Stimulated activated CD4-positive, alpha-beta T cell treated with anti-CD3 and anti-CD28 coated beads, Interleukin-15, amount 100 ng/mL, for 24 hours (primary cell): ENCODE results near the gene CEP120.
A peak's percentile ranks its signal among the peaks of the same experiment; 100 is the strongest.
"Not testable (repeated sequence)": the region's sequence is repeated elsewhere in the genome, so short reads cannot be mapped to it uniquely, and the experiment has no call there.

Experiments used
- DNase-seq: peaks from one replicate; pipeline ENCODE4 v3.0.0-alpha.2; 2020

Gene CEP120

DNA sequence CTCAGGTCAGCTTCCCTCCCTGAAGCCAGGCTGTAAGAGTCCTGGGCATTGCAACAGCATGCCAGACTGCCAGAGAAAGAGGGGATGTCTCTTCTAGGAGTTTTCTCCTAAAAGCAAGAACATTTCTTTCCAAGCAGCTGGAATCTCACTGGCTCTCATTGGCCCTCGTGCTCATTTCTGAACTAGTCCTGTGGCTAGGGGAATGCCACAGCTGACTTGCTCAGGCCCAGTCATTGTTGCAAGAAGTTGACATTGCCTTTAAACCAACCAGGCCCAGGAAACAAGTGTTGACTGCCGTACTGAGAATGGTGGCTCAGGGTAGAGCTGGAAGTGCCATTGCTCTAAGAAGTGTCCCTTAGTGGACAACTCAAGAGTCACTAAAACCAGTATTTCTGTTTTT lies 15.0 kb upstream of the CEP120 start:
- peak; percentile 20 for DNase-seq

DNA sequence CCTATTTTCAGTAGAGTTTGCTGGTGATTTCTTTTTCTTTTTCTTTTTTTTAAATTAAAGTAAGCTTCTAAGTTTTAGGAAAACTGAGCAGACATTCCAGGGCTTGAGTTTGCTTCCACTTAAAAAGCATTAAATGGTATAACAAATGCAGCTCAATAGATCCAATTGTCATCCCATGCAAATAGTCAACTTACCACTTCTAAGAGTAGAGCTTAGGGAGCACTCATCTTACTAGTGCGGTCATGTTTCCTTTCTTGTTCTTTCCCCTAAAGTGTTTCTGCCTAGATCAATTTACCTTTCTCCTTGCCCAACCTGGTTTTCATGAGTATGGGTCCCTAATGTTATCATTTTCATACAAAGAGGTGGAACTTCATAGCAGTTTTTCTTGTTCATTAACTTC lies 13.0 kb upstream of the CEP120 start:
- no peak for DNase-seq

DNA sequence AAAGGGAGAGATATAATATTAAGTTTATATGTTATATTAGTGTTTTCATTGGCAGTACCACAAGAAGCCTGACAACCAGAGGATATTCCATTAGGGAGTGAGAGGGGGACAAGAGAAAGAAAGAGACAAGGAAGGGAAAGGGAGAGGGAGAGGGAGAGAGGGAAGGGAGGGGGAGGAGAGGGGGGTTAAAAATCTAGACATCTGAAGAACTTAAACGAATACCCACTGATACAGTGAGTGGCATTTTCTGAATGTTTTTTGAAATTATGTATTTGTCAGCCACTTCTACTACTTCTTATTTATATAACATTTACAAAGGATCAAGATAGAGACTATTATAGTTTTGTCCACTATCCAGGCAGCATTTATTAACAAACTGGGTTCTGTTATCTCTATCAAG lies 11.6 kb upstream of the CEP120 start:
- no peak for DNase-seq

DNA sequence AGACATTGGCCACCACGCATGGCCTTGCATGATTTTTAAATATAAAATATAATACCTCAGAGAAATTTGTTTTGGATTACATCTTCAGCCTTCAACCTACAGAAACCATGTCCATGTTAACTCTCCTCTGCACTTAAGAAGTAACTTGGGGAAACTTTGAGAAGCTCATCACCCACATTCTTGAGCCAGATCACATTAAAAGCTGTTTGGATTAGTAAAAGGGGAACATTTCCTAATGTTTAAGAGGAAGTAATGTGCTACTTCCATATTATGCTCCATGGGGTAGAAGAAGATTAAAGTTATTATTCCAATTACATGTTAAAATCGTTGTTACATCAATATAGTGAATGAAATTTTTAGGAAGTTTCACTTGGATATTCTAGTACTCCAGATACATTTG lies 10.4 kb upstream of the CEP120 start:
- no peak for DNase-seq

DNA sequence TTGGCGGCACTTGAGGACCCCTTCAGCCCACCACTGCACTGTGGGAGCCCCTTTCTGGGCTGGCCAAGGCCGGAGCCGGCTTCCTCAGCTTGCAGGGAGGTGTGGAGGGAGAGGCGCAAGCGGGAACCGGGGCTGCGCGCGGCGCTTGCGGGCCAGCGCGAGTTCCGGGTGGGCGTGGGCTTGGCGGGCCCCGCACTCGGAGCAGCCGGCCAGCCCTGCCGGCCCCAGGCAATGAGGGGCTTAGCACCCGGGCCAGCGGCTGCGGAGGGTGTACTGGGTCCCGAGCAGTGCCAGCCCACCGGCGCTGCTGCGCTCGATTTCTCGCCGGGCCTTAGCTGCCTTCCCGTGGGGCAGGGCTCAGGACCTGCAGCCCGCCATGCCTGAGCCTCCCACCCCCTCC lies 7.2 kb upstream of the CEP120 start:
- not testable (repeated sequence) for DNase-seq

DNA sequence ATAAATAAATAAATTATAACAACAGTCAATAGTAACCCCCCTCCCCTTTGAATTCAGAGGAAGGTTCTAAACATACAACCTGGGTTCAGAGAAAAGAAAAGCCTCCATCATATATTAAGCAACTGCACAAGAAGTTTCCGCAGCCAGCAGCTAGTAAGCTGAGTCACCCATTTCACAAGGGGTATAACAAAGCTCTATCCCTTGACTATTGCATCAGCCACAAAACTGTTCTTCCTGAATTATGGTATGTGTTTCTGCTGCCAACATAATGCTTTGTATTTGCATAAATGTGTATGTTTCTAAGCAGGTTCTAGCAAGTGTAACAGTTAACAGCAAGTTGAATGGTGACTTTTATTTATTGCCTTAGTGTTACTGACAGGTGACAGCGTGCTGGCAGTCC lies 6.8 kb upstream of the CEP120 start:
- peak; percentile 7 for DNase-seq

DNA sequence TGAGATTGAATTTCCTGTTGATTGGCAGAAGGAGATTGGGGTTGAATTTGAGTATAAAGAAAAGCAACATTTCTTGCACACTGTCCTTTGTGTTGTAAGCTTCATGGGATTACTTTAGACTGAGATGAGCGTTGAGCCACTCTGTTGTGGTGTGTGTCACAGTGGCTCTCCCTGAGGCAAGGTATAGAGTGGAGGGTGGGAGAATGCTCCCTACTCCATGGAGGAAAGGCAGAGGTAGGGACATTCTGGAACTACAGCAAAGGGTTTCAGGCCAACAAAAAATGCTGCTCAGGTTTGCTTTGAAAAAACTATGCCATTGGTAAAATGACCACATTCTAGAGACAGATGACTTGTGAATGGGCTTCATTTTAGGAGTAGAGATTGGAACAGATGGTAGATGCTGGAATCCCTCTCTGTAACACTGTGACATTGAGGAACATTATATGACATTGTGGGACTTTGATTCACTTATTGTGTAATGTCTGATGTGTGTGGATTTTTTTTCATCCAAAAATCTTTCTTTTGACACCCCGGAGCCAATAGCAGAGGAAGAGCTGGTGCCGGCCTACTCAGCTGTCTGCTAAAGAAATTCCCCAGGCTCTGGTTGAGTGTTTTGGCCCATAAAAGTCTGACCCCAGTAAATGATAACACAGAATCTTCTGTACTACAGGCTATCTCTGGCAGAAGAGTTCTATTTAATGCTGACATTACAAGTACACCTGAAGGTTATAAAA lies 6.2 kb upstream of the CEP120 start:
- DNase-seq: no peak

DNA sequence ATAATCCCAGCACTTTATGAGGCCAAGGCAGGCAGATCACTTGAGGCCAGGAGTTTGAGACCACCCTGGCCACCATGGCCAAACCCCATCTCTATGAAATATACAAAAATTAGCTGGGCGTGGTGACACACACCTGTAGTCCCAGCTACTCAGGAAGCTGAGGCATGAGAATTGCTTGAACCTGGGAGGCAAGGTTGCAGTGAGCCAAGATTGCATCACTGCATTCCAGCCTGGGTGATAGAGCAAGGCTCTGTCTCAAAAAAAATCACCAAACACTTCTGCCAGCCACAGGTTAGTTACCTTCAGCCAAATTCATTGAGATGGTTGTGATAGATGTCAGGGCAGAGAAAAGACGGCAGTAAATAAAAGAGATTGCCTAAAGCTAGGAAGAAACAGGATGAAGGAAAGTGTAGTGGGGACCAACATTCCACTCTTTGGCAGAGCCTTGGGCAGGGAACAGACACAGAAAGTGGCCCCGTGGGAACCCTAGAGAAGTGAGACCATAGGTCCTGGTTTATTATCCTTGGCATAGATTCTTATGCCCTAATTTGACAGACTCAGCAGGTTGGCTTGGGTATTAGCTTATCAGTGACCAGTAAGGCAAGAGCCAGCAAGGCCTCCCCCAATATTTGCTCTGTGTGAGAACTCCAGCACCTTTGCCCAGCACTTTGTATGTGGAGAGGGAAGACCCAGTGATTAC lies 5.5 kb upstream of the CEP120 start:
- DNase-seq: no peak

DNA sequence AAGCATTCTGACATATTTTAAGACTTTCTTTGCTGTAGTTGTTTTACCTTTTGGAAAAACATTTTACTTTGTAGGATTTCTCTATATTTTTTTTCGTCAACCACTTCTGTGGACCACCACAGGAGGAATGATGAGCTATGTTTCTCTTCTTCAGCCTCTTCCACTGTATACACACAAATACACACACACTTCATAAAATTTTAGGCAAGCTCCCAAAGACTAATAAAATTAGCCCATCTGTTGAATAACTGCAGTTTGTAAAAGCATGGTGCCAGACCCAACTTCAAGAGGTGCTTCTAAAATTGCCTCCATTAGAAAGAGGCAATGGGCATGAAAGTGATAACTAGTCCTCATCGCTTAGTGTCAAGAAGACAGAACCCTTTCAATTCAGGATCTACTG lies 4.1 kb upstream of the CEP120 start:
- DNase-seq: no peak

DNA sequence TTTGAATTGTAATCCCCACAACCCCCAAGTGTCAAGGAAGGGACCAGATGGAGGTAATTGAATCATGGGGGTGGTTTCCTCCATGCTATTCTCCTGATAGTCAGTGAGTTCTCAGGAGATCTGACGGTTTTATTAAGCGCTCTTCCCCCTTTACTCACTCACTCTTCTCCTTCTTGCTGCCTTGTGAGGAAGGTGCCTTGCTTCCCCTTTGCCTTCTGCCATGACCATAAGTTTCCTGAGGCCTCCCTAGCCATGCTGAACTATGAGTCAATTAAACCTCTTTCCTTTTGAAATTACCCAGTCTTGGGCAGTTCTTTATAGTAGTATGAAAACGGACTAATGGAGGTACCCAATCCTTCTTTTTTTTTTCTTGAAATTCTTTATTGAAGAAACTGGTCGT lies 2.2 kb upstream of the CEP120 start:
- DNase-seq: no peak

DNA sequence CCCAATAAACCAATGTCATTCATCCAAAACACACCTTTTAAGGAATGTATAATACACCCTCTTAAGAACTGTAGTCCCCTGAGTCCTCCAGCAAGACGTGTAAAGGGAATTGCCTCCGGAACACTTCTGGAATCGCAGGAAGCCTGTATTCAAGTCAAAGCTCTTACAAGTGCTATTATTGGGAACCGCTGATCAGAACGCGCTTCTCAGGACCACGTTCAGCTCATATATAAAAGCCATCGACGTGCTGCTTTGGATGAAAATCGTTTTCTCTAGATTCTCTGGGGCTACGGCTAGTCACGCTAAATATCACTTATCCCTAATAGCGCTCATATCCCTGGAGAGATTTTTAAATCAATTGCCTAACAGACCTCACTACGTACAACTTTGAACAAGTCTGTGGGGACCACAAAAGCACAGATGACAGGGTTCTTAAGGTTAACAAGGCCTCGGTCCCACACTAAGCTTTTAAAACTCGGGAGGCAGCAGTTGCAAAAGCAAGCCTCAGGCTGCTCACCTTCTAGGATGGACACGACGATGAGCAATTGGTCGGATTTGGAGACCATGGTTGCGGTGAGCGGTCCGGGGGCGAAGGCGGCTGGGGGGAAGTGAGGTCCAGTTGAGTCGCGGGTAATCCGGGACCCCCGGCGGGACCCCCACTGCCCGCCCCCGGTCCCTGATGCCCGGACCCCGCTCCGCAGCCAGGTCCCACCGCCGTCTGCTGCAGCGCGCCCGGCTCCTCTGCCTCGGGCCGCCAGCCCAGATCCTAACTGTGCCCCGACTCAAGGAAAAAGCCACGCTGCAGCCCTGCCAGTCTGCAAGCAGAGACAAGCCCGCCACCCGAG lies 548 bp downstream of the CEP120 start:
- peak; percentile 8 for DNase-seq

DNA sequence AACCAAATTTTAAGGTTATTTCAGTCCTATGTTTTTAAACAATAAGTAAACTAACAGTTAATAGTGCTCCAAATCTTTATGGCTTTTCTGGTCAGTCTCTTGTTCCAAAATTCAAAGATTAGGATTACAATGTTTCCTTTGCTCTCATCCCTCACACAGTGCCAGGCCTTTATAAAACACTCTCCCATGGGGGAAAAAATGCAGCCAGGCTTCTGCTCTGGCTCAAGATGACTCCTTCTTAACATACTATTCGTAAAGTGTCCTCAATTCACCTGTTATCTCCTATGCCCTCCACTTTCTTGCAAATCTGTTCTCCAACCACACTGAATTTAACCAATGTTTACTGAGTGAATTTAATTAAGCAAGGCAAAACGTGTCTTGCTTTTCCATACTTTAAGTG lies 1.4 kb downstream of the CEP120 start:
- no peak for DNase-seq

DNA sequence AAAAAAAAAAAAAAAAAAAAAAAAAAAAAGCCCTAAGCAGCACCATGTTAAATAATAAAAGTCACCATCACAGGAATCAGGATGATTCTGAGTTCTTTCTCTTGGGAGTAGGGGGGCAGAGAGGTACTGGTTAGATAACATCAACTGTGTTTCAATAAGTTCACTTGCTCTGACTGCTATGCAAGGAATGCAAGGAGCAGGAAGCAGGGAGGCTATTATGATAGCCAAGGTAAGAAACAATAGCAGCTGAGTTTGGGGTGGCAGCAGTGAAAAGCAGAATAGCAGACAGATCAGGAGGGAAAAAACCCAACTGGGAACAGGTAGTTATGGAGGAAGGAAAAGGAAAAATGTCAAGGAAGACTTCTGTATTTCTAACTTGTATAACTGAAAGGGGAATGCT lies 8.2 kb downstream of the CEP120 start:
- DNase-seq: no peak

DNA sequence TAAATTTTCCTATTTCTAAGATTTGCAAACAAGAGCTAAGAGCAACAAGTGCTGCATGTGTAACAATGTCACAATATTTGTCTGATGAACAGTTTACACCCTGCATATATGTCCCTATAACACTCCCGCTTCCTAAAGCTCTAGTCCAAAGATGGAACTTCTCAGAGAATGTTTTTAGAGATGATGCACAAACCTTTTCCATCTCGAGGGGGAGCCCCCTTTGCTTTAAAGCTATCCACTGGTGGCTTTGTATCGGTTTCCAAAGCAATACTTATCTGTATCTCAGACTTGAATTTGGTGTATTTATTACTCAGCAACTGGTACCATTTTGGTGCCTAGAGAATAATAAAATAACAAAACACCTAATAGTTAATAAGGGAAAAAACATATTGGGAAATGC lies 11.0 kb downstream of the CEP120 start:
- DNase-seq: no peak

DNA sequence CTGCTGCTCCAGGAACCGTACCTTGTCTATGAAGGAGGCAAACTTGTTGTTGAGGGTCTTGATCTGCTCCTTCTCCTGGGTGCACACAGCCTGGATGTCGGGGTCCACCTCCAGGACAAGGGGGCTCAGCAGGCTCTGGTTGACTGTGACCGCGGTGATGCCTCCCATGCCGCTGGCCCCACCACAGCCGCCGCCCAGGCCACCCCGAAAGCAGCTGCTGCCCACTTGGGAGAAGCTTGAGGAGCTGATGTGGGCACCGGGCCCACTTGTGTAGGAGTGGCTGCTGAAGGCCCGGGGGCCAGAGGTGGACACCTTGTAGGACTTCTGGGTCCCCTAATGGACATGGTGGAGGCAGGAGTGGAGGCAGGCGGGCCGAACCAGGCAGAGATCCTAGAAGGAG lies 21.2 kb downstream of the CEP120 start:
- not testable (repeated sequence) for DNase-seq

DNA sequence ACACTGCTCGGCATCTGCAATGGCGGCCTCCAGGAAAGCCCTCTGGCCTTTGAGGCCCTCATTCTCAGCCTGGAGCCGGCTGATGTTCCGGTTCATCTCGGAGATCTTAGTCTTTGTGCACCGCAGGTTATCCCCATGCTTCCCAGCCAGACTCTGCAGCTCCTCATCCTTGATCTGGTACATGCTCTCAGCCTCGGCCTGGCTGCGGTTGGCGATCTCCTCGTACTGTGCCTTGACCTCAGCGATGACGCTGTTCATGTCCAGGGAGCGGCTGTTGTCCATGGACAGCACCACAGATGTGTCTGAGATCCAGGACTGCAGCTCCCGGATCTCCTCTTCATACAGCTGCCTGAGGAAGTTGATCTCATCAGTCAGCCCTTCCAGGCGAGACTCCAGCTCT lies 21.9 kb downstream of the CEP120 start:
- DNase-seq: no peak

DNA sequence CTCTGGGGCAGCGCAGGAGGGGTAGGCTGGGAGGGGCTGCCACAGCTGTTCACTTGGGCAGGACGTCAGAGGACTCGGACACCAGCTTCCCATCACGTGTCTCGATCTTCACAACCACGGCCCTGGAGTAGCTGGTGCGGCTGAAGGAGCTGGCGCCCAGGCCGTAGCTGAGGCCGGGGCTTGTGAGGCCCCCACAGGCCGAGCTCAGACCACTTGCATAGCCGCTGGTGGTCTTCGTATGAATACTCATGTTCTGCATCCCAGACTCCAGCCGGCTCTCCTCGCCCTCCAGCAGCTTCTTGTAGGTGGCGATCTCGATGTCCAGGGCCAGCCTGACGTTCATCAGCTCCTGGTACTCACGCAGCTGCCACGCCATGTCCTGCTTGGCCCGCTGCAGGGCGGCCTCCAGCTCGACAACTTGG lies 22.3 kb downstream of the CEP120 start:
- not testable (repeated sequence) for DNase-seq

DNA sequence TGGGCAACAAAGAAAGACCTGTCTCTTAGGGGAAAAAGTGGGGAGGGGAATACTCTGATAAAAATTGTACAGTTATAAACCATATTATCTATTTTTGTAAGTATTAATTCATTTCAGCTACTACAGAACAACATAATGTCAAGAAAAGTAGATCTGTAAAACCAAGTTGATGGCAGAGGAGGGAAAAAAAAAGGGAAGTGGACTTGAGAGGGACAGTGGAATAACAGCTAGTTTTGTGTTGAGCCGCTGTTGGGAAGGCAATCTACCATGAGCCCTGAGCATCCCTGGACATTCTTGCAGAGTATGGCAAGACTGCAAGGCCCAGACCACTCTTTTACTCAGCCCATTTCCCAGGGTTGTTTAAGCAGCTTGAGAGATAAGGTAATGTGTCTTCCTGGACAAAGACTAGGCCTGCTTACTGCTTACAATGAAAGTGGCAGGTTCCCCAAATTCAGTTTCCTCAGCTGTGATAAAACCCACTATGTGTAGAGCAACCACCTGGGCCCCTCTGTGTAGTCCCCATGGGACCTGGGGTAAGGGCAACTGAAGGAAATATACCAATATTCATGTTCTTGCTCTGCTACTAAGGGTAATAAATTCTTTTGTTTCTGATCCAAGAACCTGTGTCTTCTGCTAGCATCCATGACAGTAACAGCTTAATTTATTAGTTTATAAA lies 25.0 kb downstream of the CEP120 start:
- no peak for DNase-seq

DNA sequence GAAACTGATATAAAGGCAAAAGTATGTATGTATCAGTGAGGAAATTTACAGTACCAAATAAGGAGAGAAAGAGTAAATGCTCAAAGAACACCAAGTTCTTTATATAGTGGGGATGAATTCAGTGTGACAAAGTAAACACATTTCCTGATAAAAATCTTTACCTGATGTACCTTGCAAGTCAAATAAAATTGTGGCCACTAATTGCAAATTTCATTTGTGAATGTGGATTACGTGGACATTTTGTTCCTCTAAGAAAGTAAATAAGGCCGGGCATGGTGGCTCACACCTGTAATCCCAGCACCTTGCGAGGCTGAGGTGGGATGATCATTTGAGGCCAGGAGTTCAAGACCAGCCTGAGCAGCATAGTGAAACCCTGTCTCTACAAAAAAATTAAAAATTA lies 25.7 kb downstream of the CEP120 start:
- no peak for DNase-seq

DNA sequence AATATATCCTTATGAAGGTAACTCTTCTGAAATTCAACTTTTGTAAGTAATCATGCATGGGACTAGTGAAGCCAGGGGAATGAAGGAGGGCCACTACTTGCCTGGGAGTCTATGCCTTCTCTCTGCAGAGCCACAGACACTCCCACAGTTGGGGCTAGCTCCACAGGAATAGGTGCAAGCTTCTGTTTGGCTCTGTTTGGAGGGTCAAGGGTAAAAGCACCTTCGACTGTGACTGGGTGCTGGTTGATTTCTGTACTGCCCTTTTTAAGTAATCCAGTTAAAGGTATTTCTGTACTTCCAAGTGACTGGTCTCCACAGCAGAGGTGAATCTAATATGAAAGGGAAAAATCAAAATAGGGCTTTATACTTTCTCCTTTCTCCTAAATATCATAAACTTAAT lies 32.2 kb downstream of the CEP120 start:
- DNase-seq: no peak

DNA sequence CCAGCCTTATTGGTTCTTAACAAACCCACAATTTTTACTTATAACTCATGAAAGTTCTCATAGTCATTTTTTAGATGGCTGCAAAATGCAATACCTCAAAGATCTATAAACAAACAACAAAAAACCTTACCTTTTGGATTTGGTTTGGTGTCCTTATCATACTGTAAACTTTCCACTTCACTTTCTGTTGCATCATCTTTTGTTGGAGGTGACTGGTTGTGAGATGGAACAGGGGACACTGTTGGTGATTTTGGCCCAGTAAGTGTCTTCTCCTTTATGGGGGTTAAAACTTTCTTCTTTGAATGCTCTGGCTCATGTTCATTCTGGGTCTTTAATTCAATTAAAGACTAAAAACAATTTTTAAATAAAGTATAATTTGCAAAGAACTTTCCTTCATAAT lies 33.4 kb downstream of the CEP120 start:
- no peak for DNase-seq

DNA sequence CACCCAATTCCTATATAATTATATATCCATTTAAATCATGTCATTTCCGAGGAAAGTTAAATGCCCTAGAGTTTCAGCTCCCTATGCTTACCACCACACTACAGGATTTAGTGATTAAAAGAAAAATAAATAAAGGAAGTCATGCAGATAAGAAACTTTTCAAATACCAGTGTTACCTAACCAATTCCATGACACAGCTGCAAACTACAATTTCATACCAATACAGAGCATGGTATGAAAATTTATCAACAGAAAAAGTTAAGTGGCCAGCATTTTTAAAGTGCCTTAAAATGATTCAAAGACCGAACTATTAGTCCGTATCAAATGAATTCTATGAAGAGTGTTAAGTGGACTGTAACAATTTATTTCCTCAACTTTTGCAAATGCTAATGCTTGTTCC lies 35.9 kb downstream of the CEP120 start:
- no peak for DNase-seq

DNA sequence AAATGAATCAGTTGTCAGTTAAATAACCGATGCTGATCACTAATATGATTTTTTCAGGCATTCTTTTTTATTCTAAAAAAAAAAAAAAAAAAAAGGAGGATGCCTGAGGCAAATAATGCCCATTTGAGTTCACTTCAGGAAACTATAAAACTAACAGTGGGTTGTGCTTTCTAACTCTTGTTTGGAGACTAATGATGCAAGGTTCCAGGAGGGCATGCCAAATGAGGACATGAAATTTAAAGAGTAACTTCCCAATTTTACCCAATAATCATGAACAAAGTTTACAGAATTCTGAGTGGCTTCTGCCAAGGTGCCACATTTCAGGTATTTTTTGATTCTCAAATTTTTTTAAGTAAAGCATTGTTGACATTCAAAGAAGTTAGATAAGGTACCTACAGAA lies 41.0 kb downstream of the CEP120 start:
- no peak for DNase-seq
